H1 (cell line): Measurements from ENCODE around the gene RILPL2. TPM values are rescaled to one million over a fixed set of nuclear protein-coding genes. Genes with fewer than 3 reads are reported as not detected.

ENCODE experiments used
- CTCF ChIA-PET: fragments of 300-600 bp; sonication (Branson Sonifier 250); formaldehyde crosslinking; loops from one replicate; lab custom pipeline; 2021; ENCODE audit not compliant: partially characterized antibody; lab: Charles Lee
- POLR2A ChIA-PET: fragments of 300-600 bp; sonication (Branson Sonifier 250); formaldehyde crosslinking; loops from one replicate; lab custom pipeline; 2021; ENCODE audit warnings: inconsistent platforms; ENCODE audit not compliant: partially characterized antibody; lab: Charles Lee
- DNase-seq, 2 experiments: peaks; one replicate each; pipeline versions ENCODE4 v3.0.0 to v3.0.0-alpha.2; 2010 to 2022; ENCODE audit warnings: low spot score in 2 of 2, low read depth in 1 of 2, mixed read lengths in 1 of 2
- FAIRE-seq: peaks from 2 replicates; lab custom pipeline; 2011; peaks lifted over from hg19 to GRCh38; lab: Jason Lieb, UNC
- H2AFZ ChIP-seq: 2 replicates; pipeline ENCODE4 v1.8.1; 2012; ENCODE audit warnings: low read length, inconsistent platforms
- H2AK5ac ChIP-seq: 2 replicates; pipeline ENCODE4 v1.6.1; 2013; ENCODE audit warnings: low read depth, low read length
- H2BK120ac ChIP-seq: replicated peaks from 2 replicates; pipeline ENCODE3; 2013; ENCODE audit warnings: low read depth, low read length, inconsistent platforms
- H2BK12ac ChIP-seq: 2 replicates; pipeline ENCODE4 v1.6.1; 2013; ENCODE audit warnings: low read depth, low read length
- H2BK15ac ChIP-seq: 2 replicates; pipeline ENCODE4 v1.6.1; 2013; ENCODE audit warnings: low read length
- H2BK20ac ChIP-seq: 2 replicates; pipeline ENCODE4 v1.6.1; 2013; ENCODE audit warnings: low read length
- H2BK5ac ChIP-seq: 2 replicates; pipeline ENCODE4 v1.6.1; 2013; ENCODE audit warnings: low read depth, low read length
- H3K14ac ChIP-seq: 2 replicates; pipeline ENCODE4 v1.6.1; 2013; ENCODE audit warnings: inconsistent platforms; ENCODE audit not compliant: insufficient read length
- H3K18ac ChIP-seq: 2 replicates; pipeline ENCODE4 v1.6.1; 2013; ENCODE audit warnings: low read length; ENCODE audit errors: extremely low read depth
- H3K23ac ChIP-seq: 2 replicates; pipeline ENCODE4 v1.6.1; 2013; ENCODE audit warnings: inconsistent platforms; ENCODE audit not compliant: insufficient read length
- H3K23me2 ChIP-seq: 2 replicates; pipeline ENCODE4 v1.6.1; 2013; ENCODE audit warnings: low read depth, low read length
- H3K27ac ChIP-seq: 2 replicates; pipeline ENCODE4 v1.6.1; 2011; ENCODE audit warnings: low read depth, low read length, inconsistent platforms
- H3K27me3 ChIP-seq, 4 experiments: replicated peaks in 1 of 4; 1 replicate in 1 of 4; 2 replicates in 3 of 4; pipeline versions ENCODE4 v1.6.1 to v1.8.1; 2011 to 2013; ENCODE audit warnings: low read length in 3 of 4, mild to moderate bottlenecking in 3 of 4, inconsistent platforms in 2 of 4, mixed read lengths in 2 of 4, moderate library complexity in 1 of 4; ENCODE audit not compliant: control insufficient read depth in 3 of 4, insufficient read depth in 3 of 4; ENCODE audit errors: extremely low read depth in 1 of 4
- H3K36me3 ChIP-seq, 4 experiments: 2 replicates each; pipeline versions ENCODE4 v1.6.1 to v1.8.1; 2011 to 2013; ENCODE audit warnings: mild to moderate bottlenecking in 4 of 4, low read length in 3 of 4, moderate library complexity in 2 of 4, control low read depth in 1 of 4, inconsistent platforms in 1 of 4; ENCODE audit not compliant: insufficient read depth in 4 of 4, control insufficient read depth in 2 of 4
- H3K4ac ChIP-seq: replicated peaks from 2 replicates; pipeline ENCODE3; 2013; ENCODE audit warnings: low read length, low read depth, mixed read lengths, inconsistent platforms; ENCODE audit not compliant: insufficient read length
- H3K4me1 ChIP-seq, 4 experiments: replicated peaks in 1 of 4; 1 replicate in 1 of 4; 2 replicates in 3 of 4; pipeline versions ENCODE4 v1.6.1 to v1.8.1; 2011 to 2013; ENCODE audit warnings: low read length in 3 of 4, inconsistent platforms in 2 of 4, mixed read lengths in 1 of 4; ENCODE audit not compliant: insufficient read depth in 4 of 4, control insufficient read depth in 3 of 4
- H3K4me2 ChIP-seq, 2 experiments: 2 replicates each; pipeline versions ENCODE4 v1.6.1 to v1.8.1; 2011 to 2013; ENCODE audit warnings: low read depth in 2 of 2, low read length in 2 of 2, control low read depth in 1 of 2, inconsistent platforms in 1 of 2, mild to moderate bottlenecking in 1 of 2; ENCODE audit not compliant: insufficient read depth in 1 of 2
- H3K4me3 ChIP-seq, 4 experiments: fragments of 200-600, 300-600 bp in 1 of 4; sonication (generic), shearing (Covaris generic), sonication (Bioruptor Twin) in 1 of 4; 2 replicates each; pipeline versions ENCODE4 v1.5.1 to v1.8.1; 2011 to 2016; ENCODE audit warnings: low read length in 4 of 4, low read depth in 3 of 4, control low read depth in 2 of 4, inconsistent platforms in 2 of 4, mild to moderate bottlenecking in 2 of 4, mixed read lengths in 1 of 4, moderate library complexity in 1 of 4; ENCODE audit not compliant: insufficient read depth in 2 of 4; ENCODE audit errors: extremely low read depth in 1 of 4
- H3K56ac ChIP-seq: replicated peaks from 2 replicates; pipeline ENCODE3; 2013; ENCODE audit warnings: low read depth, mild to moderate bottlenecking, mixed read lengths, low read length, inconsistent platforms; ENCODE audit not compliant: insufficient read length
- H3K79me1 ChIP-seq: 2 replicates; pipeline ENCODE4 v1.6.1; 2013; ENCODE audit warnings: low read depth, low read length, control low read depth
- H3K79me2 ChIP-seq, 2 experiments: 2 replicates each; pipeline versions ENCODE4 v1.6.1 to v1.8.1; 2012 to 2013; ENCODE audit warnings: low read length in 2 of 2, mild to moderate bottlenecking in 2 of 2, inconsistent platforms in 1 of 2; ENCODE audit not compliant: insufficient read depth in 2 of 2, control insufficient read depth in 1 of 2
- H3K9ac ChIP-seq, 4 experiments: replicated peaks in 1 of 4; 1 replicate in 1 of 4; 2 replicates in 3 of 4; pipeline versions ENCODE4 v1.6.1 to v1.8.1; 2011 to 2013; ENCODE audit warnings: low read depth in 3 of 4, low read length in 3 of 4, control low read depth in 2 of 4, mild to moderate bottlenecking in 2 of 4, moderate library complexity in 2 of 4, inconsistent platforms in 1 of 4; ENCODE audit errors: extremely low read depth in 1 of 4
- H3K9me3 ChIP-seq, 2 experiments: 2 replicates each; pipeline versions ENCODE4 v1.6.1 to v1.8.1; 2012 to 2013; ENCODE audit warnings: mild to moderate bottlenecking in 2 of 2, moderate library complexity in 2 of 2, control low read depth in 1 of 2, inconsistent platforms in 1 of 2, low read depth in 1 of 2, low read length in 1 of 2, mixed read lengths in 1 of 2; ENCODE audit not compliant: insufficient read depth in 2 of 2
- H4K20me1 ChIP-seq, 2 experiments: replicated peaks in 1 of 2; 2 replicates each; pipeline versions ENCODE3 to v1.8.1; 2011 to 2013; ENCODE audit warnings: inconsistent platforms in 2 of 2, low read length in 2 of 2, mild to moderate bottlenecking in 1 of 2; ENCODE audit not compliant: insufficient read depth in 2 of 2, control insufficient read depth in 1 of 2
- H4K5ac ChIP-seq: 2 replicates; pipeline ENCODE4 v1.6.1; 2013; ENCODE audit warnings: low read length, low read depth, mixed read lengths, inconsistent platforms; ENCODE audit not compliant: insufficient read length
- H4K8ac ChIP-seq: 2 replicates; pipeline ENCODE4 v1.8.0; 2013; ENCODE audit warnings: mild to moderate bottlenecking, moderate library complexity, low read length, inconsistent platforms; ENCODE audit not compliant: insufficient read depth; ENCODE audit errors: extremely low read depth
- H4K91ac ChIP-seq: replicated peaks from 2 replicates; pipeline ENCODE3; 2013; ENCODE audit warnings: low read length, mixed read lengths, inconsistent platforms; ENCODE audit not compliant: insufficient read length
- TAF7 ChIP-seq: optimal IDR thresholded peaks from 2 replicates; pipeline ENCODE3; 2011; ENCODE audit warnings: low read depth, mild to moderate bottlenecking, inconsistent platforms, low read length, moderate library complexity, borderline replicate concordance
- WGBS, 2 experiments: shearing (Covaris generic) in 1 of 2; methylation state at CpG; one replicate each; pipeline versions ENCODE4 v1.1.6 to v1.1.7; 2013 to 2015; ENCODE audit warnings: low lambda C conversion rate in 2 of 2, mixed read lengths in 2 of 2, inconsistent platforms in 1 of 2, low coverage in 1 of 2, missing lambda C conversion rate in 1 of 2; ENCODE audit not compliant: insufficient replicate concordance in 2 of 2, insufficient coverage in 1 of 2, insufficient read length in 1 of 2; ENCODE audit errors: extremely low coverage in 1 of 2, missing lambda C conversion rate in 1 of 2; 5-methylcytosine and 5-hydroxymethylcytosine counted together
- polyA plus RNA-seq, 7 experiments: library from polyadenylated mRNA; depleted of rRNA in 3 of 7; stranded (reverse) in 5 of 7; unstranded in 2 of 7; fragments of >200 nt in 5 of 7; fragments of 200-250 nt in 2 of 7; gene quantifications; 1 replicate in 5 of 7; 2 replicates in 1 of 7; 4 replicates in 1 of 7; pipeline versions ENCODE4 v1.2.1 to v1.2.3, GENCODE V29; 2011 to 2013; ENCODE audit warnings: missing spikeins in 2 of 7, mixed read lengths in 2 of 7
- total RNA-seq: library from RNA; stranded (reverse); fragmentation: NEBNext Ultra II Directional; extraction: Animal tissue kit (Norgen Biotek cat#: 25700); gene quantifications from 2 replicates; pipeline ENCODE4 v1.2.1, GENCODE V29; 2021

RILPL2 gene
- total and polyA plus RNA-seq, 2 of the 8 experiments (the other 6 are each of a cell fraction or from before 2014, with no cell fraction given) = 0.77 to 1.4 TPM

DNA sequence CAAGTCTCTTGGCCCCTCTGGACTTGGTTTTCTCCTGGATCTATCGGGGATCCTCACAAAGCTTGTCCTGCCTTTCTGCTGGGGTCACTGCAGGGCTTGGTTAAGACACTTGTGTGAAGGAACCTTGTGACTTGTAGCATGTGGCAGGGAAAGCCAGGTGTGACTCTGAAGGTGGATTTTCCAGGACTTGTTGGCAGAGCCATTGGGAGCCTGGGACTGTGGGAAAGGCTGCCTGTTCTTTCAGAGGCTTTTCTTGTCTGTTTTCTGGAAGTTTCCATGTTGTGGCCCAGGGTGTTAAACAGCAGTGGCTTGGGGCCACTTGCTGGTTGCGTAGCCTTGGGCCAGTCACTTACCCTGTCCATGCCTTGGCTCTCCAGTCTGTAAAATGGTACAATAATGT is 39.9 kb downstream of the RILPL2 start:
- Histone ChIP-seq H2AFZ (no peak overlapping the region), H3K4me1 (no peaks in the 10 kb centered on the region), H3K4ac (no peak overlapping the region), H4K5ac (no peak overlapping the region), H2BK120ac (no peak overlapping the region), H2BK20ac (no peak overlapping the region), H3K27me3 (peaks cover 1 to 32% (median 20%) of the 10 kb centered on the region in 4 experiments), H2AK5ac (no peak overlapping the region), H3K27ac (no peak overlapping the region), H3K4me2 (no peak overlapping the region), H2BK12ac (no peak overlapping the region), H3K23me2 (no peaks in the 10 kb centered on the region), H3K56ac (no peak overlapping the region), H2BK15ac (no peak overlapping the region), H3K79me2 (no peaks in the 10 kb centered on the region), H2BK5ac (no peak overlapping the region), H3K9ac (no peak overlapping the region), H4K20me1 (peaks cover 10 to 27% of the 10 kb centered on the region in 2 experiments), H4K8ac (no peak overlapping the region; the same call in 1 of the 2 replicates), H3K14ac (no peak overlapping the region), H3K36me3 (peaks cover 2 to 14% (median 7%) of the 10 kb centered on the region in 4 experiments; a peak in 6 of 8 replicates), H3K79me1 (no peaks in the 10 kb centered on the region), H4K91ac (no peak overlapping the region), H3K18ac (no peak overlapping the region), H3K4me3 (no peak overlapping the region), H3K9me3 (no peaks in the 10 kb centered on the region), H3K23ac (no peak overlapping the region)
- CTCF ChIA-PET = interaction anchor here (1.1 to 1.3 kb wide), 3 partner anchors 63 to 186 kb away, joined by 3 to 4 read pairs (median 3); no protein-coding TSS in a partner anchor
- WGBS, 2 experiments = 92% methylated on average over 2 of the region's 2 CpGs; no CpG with 5 or more reads in 1 of the 2 experiments
- no peak for DNase-seq
- POLR2A ChIA-PET = interaction anchor here (1.0 to 1.4 kb wide), 4 partner anchors 10 to 167 kb away, joined by 3 to 5 read pairs (median 4); no protein-coding TSS in a partner anchor
- FAIRE-seq = no peak
- TF ChIP-seq TAF7 = no peak
